NCI-H82 (cell line): Measurements from ENCODE around the gene C11orf98.
"Not testable (repeated sequence)": the region's sequence is repeated elsewhere in the genome, so short reads cannot be mapped to it uniquely, and the experiment has no call there.

Source experiments
- DNase-seq: peaks from one replicate; lab custom pipeline; 2025; lab: John Stamatoyannopoulos, UW

C11orf98 gene

GRCh38 chr11:62650283-62650682, 14.7 kb downstream of the C11orf98 start:
- not testable (repeated sequence) for DNase-seq

DNA sequence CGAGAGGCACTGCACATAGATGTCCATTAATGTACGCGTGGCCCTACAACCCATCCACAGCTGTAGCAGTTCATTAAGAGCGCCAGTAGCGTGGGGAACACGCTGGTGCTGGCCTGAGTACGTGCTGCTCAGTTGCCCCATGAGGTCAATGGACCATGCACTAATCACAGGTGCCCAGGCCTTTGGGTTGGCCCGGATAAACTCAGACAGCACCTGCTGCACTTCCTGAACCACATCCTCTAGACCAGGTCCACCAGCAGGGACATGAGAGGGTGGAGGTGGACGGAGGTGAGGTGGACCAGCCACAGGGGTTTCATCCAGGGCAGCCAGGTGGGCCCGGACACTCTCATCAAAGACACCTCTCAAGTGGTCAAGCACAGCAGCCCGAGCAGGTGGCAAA, 15.5 kb downstream of the C11orf98 start:
- no peak for DNase-seq

DNA sequence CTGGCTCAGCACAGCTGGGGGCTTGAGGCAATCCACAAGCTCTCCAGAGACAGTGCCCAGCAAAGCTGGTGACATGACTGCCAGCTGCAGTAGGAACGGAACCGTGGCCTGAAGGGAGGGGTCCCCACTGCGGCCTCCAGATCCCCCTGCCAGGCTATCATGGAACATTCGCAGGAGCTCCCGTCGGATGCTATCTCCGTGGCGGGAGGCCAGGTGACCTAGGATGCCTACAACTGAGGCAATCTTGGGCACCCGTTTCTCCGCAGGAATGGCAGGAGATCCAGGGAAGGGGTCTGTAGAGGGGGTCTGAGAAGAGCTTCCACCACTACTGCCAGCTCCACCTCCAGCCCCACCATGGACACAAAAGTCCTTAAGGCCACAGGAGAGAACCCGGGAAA, 16.0 kb downstream of the C11orf98 start:
- no peak for DNase-seq

GRCh38 chr11:62648185-62648966, 16.6 kb downstream of the C11orf98 start:
- no peak for DNase-seq

- no peak for DNase-seq
Measured at GRCh38 chr11:62647609-62648005, 17.4 kb downstream of the C11orf98 start.

DNA sequence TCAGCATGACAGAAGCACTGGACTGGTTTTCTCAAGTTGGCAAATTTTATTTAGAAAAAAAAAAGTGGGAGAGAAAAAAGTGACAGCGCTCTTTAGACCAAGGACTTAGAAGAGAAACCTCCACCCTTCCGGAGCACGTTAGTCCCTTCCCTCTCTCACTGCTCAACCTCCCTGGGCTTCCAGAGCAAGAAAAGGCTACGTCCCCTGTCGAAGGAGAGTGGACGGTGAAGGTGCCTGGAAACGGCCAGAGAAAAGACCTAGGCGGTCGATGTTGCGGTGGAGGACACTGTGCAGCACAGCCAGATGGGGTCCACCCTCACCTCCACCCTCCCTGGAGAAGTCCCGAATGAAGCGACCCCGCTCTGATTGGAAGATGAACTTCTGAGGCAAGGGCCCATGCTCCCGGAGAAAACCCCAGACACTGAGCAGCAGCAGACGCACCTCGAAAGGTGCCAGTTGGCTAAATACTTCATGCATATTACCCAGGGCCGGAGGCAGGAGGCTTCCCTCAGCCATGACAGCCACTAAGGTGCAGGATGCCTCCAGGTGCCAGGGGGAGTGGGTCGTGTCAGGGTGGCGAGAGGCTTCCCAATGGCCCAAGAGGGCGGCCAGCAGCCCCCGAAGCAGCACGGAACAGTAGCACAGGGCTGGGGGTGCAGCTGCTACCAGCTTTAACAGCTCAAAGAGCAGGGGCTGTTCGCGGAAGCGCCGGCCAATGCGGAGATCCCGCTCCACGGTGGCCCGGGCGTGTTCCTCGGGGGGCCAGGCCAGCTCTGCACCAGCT, 18.0 kb downstream of the C11orf98 start:
- DNase-seq = peak; percentile 45

DNA sequence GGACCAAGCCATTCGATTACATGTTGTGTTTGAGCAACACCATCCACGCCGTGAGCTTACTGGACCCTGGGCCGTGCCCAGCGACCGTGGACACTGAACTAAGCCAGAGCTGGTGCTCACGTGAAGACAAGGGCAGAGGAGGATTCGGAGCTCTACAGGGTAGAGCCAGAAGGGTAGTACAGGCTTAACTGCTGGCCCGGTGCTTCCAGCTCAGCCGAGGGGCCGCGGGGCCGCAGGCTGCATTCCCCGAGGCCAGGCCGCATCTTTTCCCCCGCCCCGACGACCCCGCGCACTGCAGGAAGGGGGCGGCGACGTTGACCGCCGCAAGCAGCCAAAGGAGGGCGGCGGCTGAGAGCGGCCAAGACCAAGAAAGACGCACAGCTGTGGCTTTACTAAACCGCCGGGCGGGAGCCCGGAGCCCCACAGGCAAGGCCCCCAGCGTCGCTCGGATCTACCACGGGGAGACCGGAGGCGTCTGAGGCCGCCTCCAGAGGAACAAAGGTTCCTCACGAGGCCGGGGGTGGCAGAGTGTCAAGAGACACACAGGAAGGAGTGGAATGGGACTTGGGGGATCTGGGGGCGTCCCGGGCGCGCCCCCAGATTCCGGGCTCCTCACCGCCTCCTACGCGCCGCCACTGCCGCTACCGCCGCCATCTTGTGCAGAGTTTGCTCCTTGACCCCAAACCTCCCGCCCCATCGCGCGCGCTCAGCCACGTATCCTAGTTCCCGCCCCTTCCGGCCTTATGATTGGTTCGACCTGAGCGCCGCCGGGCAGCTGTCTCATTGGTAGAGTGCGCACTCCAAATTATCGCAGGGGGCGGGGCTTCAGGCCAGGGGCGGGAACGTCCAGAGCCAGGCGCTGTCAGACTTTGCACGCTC, 18.8 kb downstream of the C11orf98 start, which contains the start of gene GANAB:
TSS of gene GANAB (minus strand) at position 668 of the 879 bp plus-strand sequence. CDS start at position 654, 14 bp downstream.
- DNase-seq = peak; percentile 98

DNA sequence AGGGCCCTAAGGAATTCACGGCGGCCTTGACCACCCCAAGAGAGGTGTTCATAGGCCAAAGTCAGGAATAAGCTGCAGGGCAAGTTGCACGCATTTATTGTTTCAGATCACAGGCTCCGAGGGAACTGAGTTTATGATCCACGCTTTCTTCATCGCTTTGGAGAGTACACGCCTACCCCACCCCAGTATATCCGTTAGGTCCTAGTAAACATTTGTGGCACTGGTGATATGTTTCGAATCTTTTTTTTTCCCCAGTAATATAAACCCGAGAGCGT, 19.4 kb downstream of the C11orf98 start:
- no peak for DNase-seq

- DNase-seq = no peak
Measured at GRCh38 chr11:62644220-62644619, 20.8 kb downstream of the C11orf98 start.

DNA sequence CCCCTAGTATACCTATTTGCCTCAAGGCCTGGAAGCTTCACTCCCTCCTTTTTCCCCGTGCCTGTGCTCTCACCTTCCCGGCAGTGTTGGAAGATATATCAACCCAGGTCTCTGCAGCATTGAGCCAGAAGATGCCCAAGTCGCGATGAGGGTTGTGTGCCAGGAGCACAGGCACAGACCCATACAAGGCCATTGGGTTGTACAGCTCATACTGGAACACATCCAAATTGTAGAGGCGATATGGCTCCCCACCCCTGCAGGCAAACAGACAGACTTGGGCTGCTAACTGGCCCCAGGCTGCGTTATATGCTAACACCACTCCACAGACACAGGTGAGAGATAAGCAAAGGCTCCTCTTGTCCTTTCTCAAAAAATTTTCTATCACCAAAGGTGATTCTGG, 32.5 kb downstream of the C11orf98 start:
- no peak for DNase-seq

- DNase-seq = no peak
Measured at GRCh38 chr11:62627713-62628112, 37.3 kb downstream of the C11orf98 start.

- no peak for DNase-seq
Measured at GRCh38 chr11:62622476-62623089, 42.4 kb downstream of the C11orf98 start.

GRCh38 chr11:62621567-62622470, 43.2 kb downstream of the C11orf98 start, which contains the start of gene B3GAT3:
TSS of gene B3GAT3 (minus strand) at chr11:62621986. CDS start at chr11:62621947, 39 bp downstream.
- peak; percentile 98 for DNase-seq

GRCh38 chr11:62621027-62621566, 43.9 kb downstream of the C11orf98 start:
- DNase-seq = no peak

DNA sequence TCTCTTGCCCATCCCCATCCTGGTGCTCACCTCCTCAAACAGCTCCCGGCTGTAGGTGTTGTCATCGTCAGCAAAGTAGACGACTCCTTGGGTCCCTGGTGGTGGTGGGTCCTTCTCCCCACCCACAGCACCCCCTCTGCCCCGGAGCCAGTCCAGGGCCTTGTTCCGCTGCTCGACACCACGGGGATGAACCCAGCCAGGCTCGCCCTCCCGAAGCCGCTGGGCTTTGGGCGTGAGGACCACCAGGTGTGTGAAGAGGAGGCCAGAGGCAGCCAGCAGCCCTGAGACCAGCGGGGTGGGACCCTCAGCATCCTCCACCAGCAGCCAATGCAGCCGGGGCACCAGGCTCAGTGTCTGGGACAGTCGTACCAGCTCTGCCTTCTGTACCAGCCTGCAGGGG, 48.1 kb downstream of the C11orf98 start:
- DNase-seq = not testable (repeated sequence)

DNA sequence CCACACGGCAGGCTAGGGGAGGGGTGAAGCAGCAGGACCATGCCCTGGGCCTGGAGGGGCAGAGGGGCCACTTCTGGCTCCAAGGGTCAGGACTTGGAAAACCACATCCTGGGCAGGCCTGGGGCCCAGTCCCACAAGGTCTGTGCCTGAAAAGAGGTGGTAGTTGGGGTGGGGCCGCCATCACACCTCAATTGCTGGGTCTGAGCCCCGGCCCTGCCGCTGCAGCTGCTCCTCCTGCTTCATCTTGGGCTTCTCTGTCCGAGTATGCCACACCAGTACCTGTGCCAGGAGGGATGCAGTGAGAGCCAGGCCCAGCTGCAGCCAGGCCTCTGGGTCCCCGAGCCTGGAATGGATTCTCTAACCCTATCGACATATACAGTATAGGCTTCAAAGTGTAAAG, 49.5 kb downstream of the C11orf98 start:
- no peak for DNase-seq

- no peak for DNase-seq
Measured at GRCh38 chr11:62614275-62614674, 50.7 kb downstream of the C11orf98 start.

DNA sequence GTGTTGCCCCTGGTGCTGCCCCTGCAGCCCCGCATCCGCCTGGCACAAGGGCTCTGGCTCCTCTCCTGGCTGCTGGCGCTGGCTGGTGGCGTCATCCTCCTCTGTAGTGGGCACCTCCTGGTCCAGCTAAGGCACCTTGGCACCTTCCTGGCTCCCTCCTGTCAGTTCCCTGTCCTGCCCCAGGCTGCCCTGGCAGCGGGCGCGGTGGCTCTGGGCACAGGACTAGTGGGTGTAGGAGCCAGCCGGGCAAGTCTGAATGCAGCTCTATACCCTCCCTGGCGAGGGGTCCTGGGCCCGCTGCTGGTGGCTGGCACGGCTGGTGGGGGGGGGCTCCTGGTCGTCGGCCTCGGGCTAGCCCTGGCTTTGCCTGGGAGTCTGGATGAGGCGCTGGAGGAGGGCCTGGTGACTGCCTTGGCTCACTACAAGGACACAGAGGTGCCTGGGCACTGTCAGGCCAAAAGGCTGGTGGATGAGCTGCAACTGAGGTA, 51.7 kb downstream of the C11orf98 start:
- DNase-seq = no peak
